Endothelial cell of umbilical vein (primary cell): ENCODE results near the gene CNTNAP2.

Experiments used
- CTCF ChIP-seq, 2 donors: IDR thresholded peaks; 1 replicate in 1 of 2; 2 replicates in 1 of 2; pipeline ENCODE4 v1.5.1; 2011; ENCODE audit warnings: low read length in 2 of 2, mild to moderate bottlenecking in 2 of 2, moderate library complexity in 2 of 2, control low read depth in 1 of 2, inconsistent platforms in 1 of 2, low read depth in 1 of 2; ENCODE audit not compliant: insufficient read depth in 1 of 2; ENCODE audit errors: extremely low read depth in 1 of 2
- JUN ChIP-seq: IDR thresholded peaks from 2 replicates; pipeline ENCODE4 v1.6.1; 2011; ENCODE audit warnings: borderline replicate concordance, low read depth; ENCODE audit not compliant: insufficient read length, insufficient read depth
- POLR2A ChIP-seq: IDR thresholded peaks from 2 replicates; pipeline ENCODE4 v1.6.1; 2012; ENCODE audit warnings: low read depth, mild to moderate bottlenecking, control low read depth, low read length
- POLR2AphosphoS5 ChIP-seq: IDR thresholded peaks from 2 replicates; pipeline ENCODE4 v1.6.1; 2012; ENCODE audit warnings: low read depth, mild to moderate bottlenecking, control low read depth, low read length, moderate library complexity; ENCODE audit not compliant: insufficient read depth

- TF ChIP-seq CTCF (IDR thresholded peaks at IDR 0.05; ENCODE audit: extremely low read depth in 1 of 2, insufficient read depth in 1 of 2, low read depth in 1 of 2, low read length in 2 of 2) (no peak), POLR2AphosphoS5 (no peak), POLR2A (no peak), JUN (no peak)
Measured at GRCh38 chr7:148410905-148411304, 2294.3 kb downstream of the CNTNAP2 start.
